Fibroblast of pulmonary artery (primary cell): Measurements from ENCODE around the gene VAMP5.

Experiments used
- DNase-seq: peaks from one replicate; pipeline ENCODE4 v3.0.0-alpha.2; 2010; ENCODE audit warnings: low read depth
- H3K4me3 ChIP-seq: replicated peaks from 2 replicates; pipeline ENCODE4 v1.5.1; 2011; ENCODE audit warnings: low read depth, mild to moderate bottlenecking, control low read depth, low read length, moderate library complexity
- CTCF ChIP-seq: IDR thresholded peaks from 2 replicates; pipeline ENCODE4 v1.5.1; 2011; ENCODE audit warnings: mild to moderate bottlenecking, control low read depth, low read length, inconsistent platforms; ENCODE audit errors: missing control alignments

Gene VAMP5

GRCh38 chr2:85593023-85593422, 8.8 kb downstream of the VAMP5 start:
- TF ChIP-seq CTCF = no peak
- no peak overlapping the region for H3K4me3 ChIP-seq
- DNase-seq = no peak

GRCh38 chr2:85594715-85595300, 10.6 kb downstream of the VAMP5 start:
- H3K4me3 ChIP-seq = peak overlapping the region; percentile 99
- DNase-seq = no peak
- TF ChIP-seq CTCF = no peak

- no peak for TF ChIP-seq CTCF
- peak within 1 kb of the TSS; percentile 99 for H3K4me3 ChIP-seq
- DNase-seq = peak; percentile 99
Measured at GRCh38 chr2:85595301-85596025, 11.2 kb downstream of the VAMP5 start, which contains the start of gene RNF181. Gene RNF181 (plus strand): TSS chr2:85595745. CDS start chr2:85595764, 19 bp downstream.

- TF ChIP-seq CTCF = no peak
- no peak for DNase-seq
- H3K4me3 ChIP-seq = peak overlapping the region; percentile 99
Measured at GRCh38 chr2:85596026-85596333, 11.7 kb downstream of the VAMP5 start.

- H3K4me3 ChIP-seq = peak overlapping the region; percentile 99
- DNase-seq = no peak
- TF ChIP-seq CTCF = no peak
Measured at GRCh38 chr2:85596486-85597143, 12.4 kb downstream of the VAMP5 start.

GRCh38 chr2:85597241-85597640, 13.0 kb downstream of the VAMP5 start:
- TF ChIP-seq CTCF = no peak
- no peak for DNase-seq
- no peak overlapping the region for H3K4me3 ChIP-seq
